ENCODE data around the gene SEMA3B. TPM values are rescaled to one million over a fixed set of nuclear protein-coding genes. Genes with fewer than 3 reads are reported as not detected.

Gene SEMA3B
- total and polyA plus RNA-seq, 2 donors (not counting 3 experiments of a cell fraction or from before 2014, with no cell fraction given): 1.2 to 1.5 TPM

DNA sequence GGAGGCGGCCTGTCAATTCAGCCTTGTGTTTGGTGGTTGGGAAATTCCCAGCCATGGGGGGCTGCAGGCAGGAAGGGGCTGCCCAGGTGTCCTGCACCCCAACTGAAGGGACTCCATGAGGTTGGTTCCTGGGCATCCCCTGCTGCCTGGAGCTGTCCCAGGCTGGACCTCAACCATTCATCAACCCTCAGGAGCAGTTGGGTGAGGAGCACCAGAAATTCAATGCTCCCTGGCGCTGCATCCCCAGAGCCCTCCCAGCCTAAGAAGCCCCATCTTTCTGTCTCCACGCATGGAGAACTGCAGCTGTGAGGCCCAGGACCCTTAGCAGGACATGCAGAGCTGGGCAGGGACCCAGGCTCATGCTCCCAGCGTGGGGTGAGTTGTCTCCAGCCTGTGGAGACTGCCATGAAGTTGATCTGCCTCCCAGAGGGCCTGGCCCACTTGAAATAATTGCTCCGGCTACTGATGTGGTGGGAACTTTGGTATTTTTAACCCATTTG lies 8.0 kb upstream of the SEMA3B start:
- no TSS peak for BruUV-seq (replicated peaks)
- no peak overlapping the region for H2AFZ ChIP-seq (ENCODE audit: low read depth, low read length)
- intact Hi-C loops (cut with micrococcal nuclease): loop anchor here (1.0 to 10.0 kb wide), 5 partner anchors 12 to 136 kb away; no protein-coding TSS in a partner anchor
- no peaks in the 10 kb centered on the region for H3K27me3 ChIP-seq (ENCODE audit: control insufficient read depth in 2 of 2, insufficient read depth in 2 of 2, low read length in 2 of 2)
- peak overlapping the region; percentile 88 for H3K27ac ChIP-seq (ENCODE audit: insufficient read depth, low read depth, low read length)
- peak overlapping the region; percentile 50 for H3K4me2 ChIP-seq (ENCODE audit: insufficient read depth, low read length)
- peaks cover 15% of the 10 kb centered on the region for H3K79me2 ChIP-seq (ENCODE audit: control insufficient read depth, insufficient read depth, low read length)
- peaks cover 24% of the 10 kb centered on the region for H3K4me1 ChIP-seq (ENCODE audit: control insufficient read depth, extremely low read depth, insufficient read depth, low read length)
- FAIRE-seq (no peak), DNase-seq (ENCODE audit: low read depth, low spot score) (no peak)
- TF ChIP-seq GATA2 (IDR thresholded peaks at IDR 0.05; ENCODE audit: insufficient read depth, insufficient read length, low read depth, low read length) (no peak), JUN (IDR thresholded peaks at IDR 0.05; ENCODE audit: borderline replicate concordance, insufficient read depth, insufficient read length, low read depth) (no peak), EZH2 (IDR thresholded peaks at IDR 0.05; ENCODE audit: borderline replicate concordance, low read depth, low read length, severe bottlenecking) (no peak), FOS (IDR thresholded peaks at IDR 0.05; ENCODE audit: borderline replicate concordance, insufficient read depth, low read length) (no peak), MYC (IDR thresholded peaks at IDR 0.05; ENCODE audit: low read depth, low read length) (no peak), POLR2AphosphoS5 (IDR thresholded peaks at IDR 0.05; ENCODE audit: insufficient read depth, low read depth, low read length) (no peak), POLR2A (IDR thresholded peaks at IDR 0.05; ENCODE audit: low read depth, low read length) (no peak)
- TF ChIP-seq, protein P1, sequence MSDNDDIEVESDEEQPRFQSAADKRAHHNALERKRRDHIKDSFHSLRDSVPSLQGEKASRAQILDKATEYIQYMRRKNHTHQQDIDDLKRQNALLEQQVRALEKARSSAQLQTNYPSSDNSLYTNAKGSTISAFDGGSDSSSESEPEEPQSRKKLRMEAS (IDR thresholded peaks at IDR 0.05; ENCODE audit: insufficient read depth, insufficient read length): no peak
- TF ChIP-seq, protein P2, sequence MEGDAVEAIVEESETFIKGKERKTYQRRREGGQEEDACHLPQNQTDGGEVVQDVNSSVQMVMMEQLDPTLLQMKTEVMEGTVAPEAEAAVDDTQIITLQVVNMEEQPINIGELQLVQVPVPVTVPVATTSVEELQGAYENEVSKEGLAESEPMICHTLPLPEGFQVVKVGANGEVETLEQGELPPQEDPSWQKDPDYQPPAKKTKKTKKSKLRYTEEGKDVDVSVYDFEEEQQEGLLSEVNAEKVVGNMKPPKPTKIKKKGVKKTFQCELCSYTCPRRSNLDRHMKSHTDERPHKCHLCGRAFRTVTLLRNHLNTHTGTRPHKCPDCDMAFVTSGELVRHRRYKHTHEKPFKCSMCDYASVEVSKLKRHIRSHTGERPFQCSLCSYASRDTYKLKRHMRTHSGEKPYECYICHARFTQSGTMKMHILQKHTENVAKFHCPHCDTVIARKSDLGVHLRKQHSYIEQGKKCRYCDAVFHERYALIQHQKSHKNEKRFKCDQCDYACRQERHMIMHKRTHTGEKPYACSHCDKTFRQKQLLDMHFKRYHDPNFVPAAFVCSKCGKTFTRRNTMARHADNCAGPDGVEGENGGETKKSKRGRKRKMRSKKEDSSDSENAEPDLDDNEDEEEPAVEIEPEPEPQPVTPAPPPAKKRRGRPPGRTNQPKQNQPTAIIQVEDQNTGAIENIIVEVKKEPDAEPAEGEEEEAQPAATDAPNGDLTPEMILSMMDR (IDR thresholded peaks at IDR 0.05; ENCODE audit: extremely low read depth in 1 of 2, insufficient read depth in 1 of 2, low read depth in 1 of 2, low read length in 2 of 2): no peak
- POLR2A ChIA-PET: interaction anchor here (0.6 to 2.1 kb wide), 2 partner anchors 18 to 198 kb away, joined by 4 to 11 read pairs; no protein-coding TSS in a partner anchor
- H3K36me3 ChIP-seq (ENCODE audit: control insufficient read depth in 2 of 2, extremely low read depth in 1 of 2, insufficient read depth in 2 of 2, low read length in 2 of 2): peaks cover 14 to 27% of the 10 kb centered on the region in 2 experiments
- H3K4me3 ChIP-seq (replicated peaks in 1 of 3; ENCODE audit: insufficient read depth in 1 of 3, low read depth in 1 of 3, low read length in 3 of 3): no peak overlapping the region
- peak overlapping the region; percentile 89 for H3K9ac ChIP-seq (replicated peaks; ENCODE audit: extremely low read depth, insufficient read depth, low read length)
- H3K9me1 ChIP-seq (replicated peaks; ENCODE audit: control insufficient read depth, extremely low read depth, insufficient read depth, low read length): no peaks in the 10 kb centered on the region
- H4K20me1 ChIP-seq (replicated peaks; ENCODE audit: control insufficient read depth, extremely low read depth, insufficient read depth, low read length): no peaks in the 10 kb centered on the region
- H3K9me3 ChIP-seq (replicated peaks; ENCODE audit: control insufficient read depth, insufficient read depth, low read length): no peaks in the 10 kb centered on the region
- dilution Hi-C loops (cut with MboI; ENCODE audit: extremely low pct_ligation_motif_present, low sequenced_read_pairs): no loop called here
- CTCF ChIA-PET: interaction anchor here (1.5 to 3.6 kb wide), 2 partner anchors 15 to 67 kb away, joined by 4 to 28 read pairs; partner anchors contain the start of gene GNAT1
